ENCODE data around the gene OR5K2. TPM values are rescaled to one million over a fixed set of nuclear protein-coding genes. Genes with fewer than 3 reads are reported as not detected.

OR5K2 gene
- polyA plus RNA-seq, 1 donor from 2014 or later = not detected

DNA sequence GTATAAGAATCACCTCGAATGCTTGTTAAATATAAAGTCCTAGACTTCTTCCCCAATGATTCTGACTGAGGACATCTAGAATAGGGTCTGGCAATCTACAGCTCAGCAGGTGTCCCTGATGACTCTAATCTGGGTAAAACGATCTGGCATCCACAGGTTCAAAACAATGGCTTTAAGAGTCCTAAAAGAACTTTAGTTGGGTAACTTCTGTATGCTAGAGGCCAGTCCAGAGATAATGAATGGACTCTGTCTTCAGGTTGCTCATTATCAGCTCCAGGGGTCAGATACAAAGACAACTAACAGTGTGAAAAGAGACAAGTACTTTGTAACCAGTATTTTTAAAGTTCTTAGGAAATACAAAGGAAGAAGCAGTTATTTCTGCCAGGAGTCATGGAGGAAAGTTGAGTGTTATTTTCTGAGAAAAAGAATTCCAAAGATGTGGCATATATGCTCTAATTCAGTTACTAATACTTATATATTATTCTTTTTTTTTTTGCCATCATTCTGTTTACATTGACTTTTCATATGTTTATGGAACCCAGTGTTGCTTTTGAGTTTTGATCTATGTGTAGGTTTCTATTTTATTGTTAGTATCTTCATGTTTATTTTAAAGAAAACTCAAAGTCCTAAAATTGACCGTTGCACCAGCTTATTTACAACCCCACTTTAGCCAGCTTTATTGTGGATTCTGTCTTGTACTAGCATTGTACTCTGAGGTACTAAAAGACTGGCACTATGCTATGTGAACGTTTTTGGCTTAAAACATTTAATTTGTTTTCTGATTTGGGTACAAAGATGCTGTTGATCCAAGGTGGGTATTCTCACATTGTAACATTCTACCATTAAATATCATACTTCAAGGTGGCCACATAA, 31.2 kb downstream of the OR5K2 start:
- H3K79me2 ChIP-seq (replicated peaks; ENCODE audit: insufficient read depth, low read length) = no peaks in the 10 kb centered on the region
- H3K27ac ChIP-seq (ENCODE audit: low read length) = no peak overlapping the region
- H3K4me2 ChIP-seq (ENCODE audit: low read length) = no peak overlapping the region
- H3K9ac ChIP-seq (ENCODE audit: low read length) = no peak overlapping the region
- no peaks in the 10 kb centered on the region for H3K9me3 ChIP-seq (ENCODE audit: low read length)
- no peaks in the 10 kb centered on the region for H3K9me2 ChIP-seq (ENCODE audit: insufficient read depth, low read length)
- H3K4me3 ChIP-seq (ENCODE audit: low read length) = no peak overlapping the region
- H3K27me3 ChIP-seq (ENCODE audit: insufficient read depth, low read depth, low read length) = no peaks in the 10 kb centered on the region
- H3F3A ChIP-seq (ENCODE audit: insufficient read depth, low read length, poor library complexity, severe bottlenecking) = no peaks in the 10 kb centered on the region
- no peaks in the 10 kb centered on the region for H3K36me3 ChIP-seq (ENCODE audit: insufficient read depth, low read length)
- H2AFZ ChIP-seq (ENCODE audit: low read depth, low read length) = no peak overlapping the region
- H4K20me1 ChIP-seq (ENCODE audit: insufficient read depth) = no peaks in the 10 kb centered on the region
- no peak for TF ChIP-seq EZH2 (IDR thresholded peaks at IDR 0.05; ENCODE audit: borderline replicate concordance, insufficient read depth, low read length, poor library complexity, severe bottlenecking)
- no peak for TF ChIP-seq TAF1 (IDR thresholded peaks at IDR 0.05; ENCODE audit: low read depth)
- TF ChIP-seq SMC3 (conservative IDR thresholded peaks at IDR 0.05; ENCODE audit: poor library complexity) = no peak
- no peak for TF ChIP-seq POLR2AphosphoS5 (IDR thresholded peaks at IDR 0.05)
- TF ChIP-seq RAD21 (conservative IDR thresholded peaks at IDR 0.05) = no peak
- no peak for TF ChIP-seq EP300 (conservative IDR thresholded peaks at IDR 0.05; ENCODE audit: poor library complexity, severe bottlenecking)

- no peaks in the 10 kb centered on the region for H3K79me2 ChIP-seq (replicated peaks; ENCODE audit: insufficient read depth, low read length)
- H3K9me2 ChIP-seq (ENCODE audit: insufficient read depth, low read length) = no peaks in the 10 kb centered on the region
- no peaks in the 10 kb centered on the region for H3F3A ChIP-seq (ENCODE audit: insufficient read depth, low read length, poor library complexity, severe bottlenecking)
- no peak overlapping the region for H2AFZ ChIP-seq (ENCODE audit: low read depth, low read length)
- no peak overlapping the region for H3K27ac ChIP-seq (ENCODE audit: low read length)
- H3K9ac ChIP-seq (ENCODE audit: low read length) = no peak overlapping the region
- H3K9me3 ChIP-seq (ENCODE audit: low read length) = no peaks in the 10 kb centered on the region
- no peak overlapping the region for H3K4me2 ChIP-seq (ENCODE audit: low read length)
- H3K36me3 ChIP-seq (ENCODE audit: insufficient read depth, low read length) = no peaks in the 10 kb centered on the region
- H4K20me1 ChIP-seq (ENCODE audit: insufficient read depth) = no peaks in the 10 kb centered on the region
- no peak overlapping the region for H3K4me3 ChIP-seq (ENCODE audit: low read length)
- TF ChIP-seq MXI1 (conservative IDR thresholded peaks at IDR 0.05; ENCODE audit: poor library complexity, severe bottlenecking) (no peak), TAF1 (IDR thresholded peaks at IDR 0.05; ENCODE audit: low read depth) (no peak)
- H3K27me3 ChIP-seq (ENCODE audit: insufficient read depth, low read depth, low read length) = no peaks in the 10 kb centered on the region
These were observed 32.5 kb downstream of the OR5K2 start for GRCh38 chr3:98529856-98530459.

DNA sequence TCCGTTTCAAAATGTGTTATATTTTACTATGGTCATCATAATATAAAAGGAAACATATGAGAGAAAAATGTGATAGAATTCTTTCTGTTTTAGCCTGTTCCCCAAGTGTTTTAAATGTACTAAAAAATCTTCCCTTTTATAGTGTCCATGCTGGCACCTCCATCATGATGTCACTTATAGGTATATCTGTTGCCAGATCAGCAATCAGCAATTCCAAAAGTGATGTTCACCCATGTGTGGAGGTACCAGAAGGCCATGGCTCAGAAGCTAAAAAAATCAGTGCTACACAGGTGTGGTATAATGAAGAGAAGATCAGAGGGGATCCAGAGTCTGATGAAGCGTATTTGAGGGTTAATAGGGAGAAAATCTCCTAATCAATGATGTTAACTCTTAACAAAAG, 33.2 kb downstream of the OR5K2 start:
- Histone ChIP-seq H3K4me2 (ENCODE audit: low read length) (no peak overlapping the region), H3F3A (ENCODE audit: insufficient read depth, low read length, poor library complexity, severe bottlenecking) (no peaks in the 10 kb centered on the region), H3K79me2 (replicated peaks; ENCODE audit: insufficient read depth, low read length) (no peaks in the 10 kb centered on the region), H3K27ac (ENCODE audit: low read length) (no peak overlapping the region), H2AFZ (ENCODE audit: low read depth, low read length) (no peak overlapping the region), H3K36me3 (ENCODE audit: insufficient read depth, low read length) (no peaks in the 10 kb centered on the region), H3K9me2 (ENCODE audit: insufficient read depth, low read length) (no peaks in the 10 kb centered on the region), H4K20me1 (ENCODE audit: insufficient read depth) (no peaks in the 10 kb centered on the region), H3K4me3 (ENCODE audit: low read length) (no peak overlapping the region), H3K9ac (ENCODE audit: low read length) (no peak overlapping the region), H3K9me3 (ENCODE audit: low read length) (no peaks in the 10 kb centered on the region), H3K27me3 (ENCODE audit: insufficient read depth, low read depth, low read length) (no peaks in the 10 kb centered on the region)
- TF ChIP-seq MXI1 (conservative IDR thresholded peaks at IDR 0.05; ENCODE audit: poor library complexity, severe bottlenecking) (no peak), EP300 (conservative IDR thresholded peaks at IDR 0.05; ENCODE audit: poor library complexity, severe bottlenecking) (no peak), POLR2AphosphoS5 (IDR thresholded peaks at IDR 0.05) (no peak), TAF1 (IDR thresholded peaks at IDR 0.05; ENCODE audit: low read depth) (no peak)
